Caco-2 (cell line): Measurements from ENCODE around the gene ASAP2. TPM values are rescaled to one million over a fixed set of nuclear protein-coding genes. Genes with fewer than 3 reads are reported as not detected.

ENCODE experiments used
- BruUV-seq: library from RNA; stranded (reverse); fragments of 400-500 nt; replicated peaks from 2 replicates; lab custom pipeline; 2021; lab: Mats Ljungman, UMichigan
- CTCF ChIA-PET: fragments of 300-600 bp; sonication (Branson Sonifier 250); formaldehyde crosslinking; loops from one replicate; lab custom pipeline; 2022; ENCODE audit warnings: antibody characterized with exemption; lab: Charles Lee
- POLR2A ChIA-PET: fragments of 300-600 bp; sonication (Branson Sonifier 250); formaldehyde crosslinking; loops from one replicate; lab custom pipeline; 2022; ENCODE audit warnings: antibody characterized with exemption; lab: Charles Lee
- DNase-seq, 2 experiments: peaks; one replicate each; pipeline versions ENCODE4 v3.0.0 to v3.0.0-alpha.2; 2020 to 2022
- H3K27me3 ChIP-seq: replicated peaks from 2 replicates; pipeline ENCODE4 v1.6.0; 2011; ENCODE audit warnings: low read length; ENCODE audit not compliant: control insufficient read depth, insufficient read depth
- H3K36me3 ChIP-seq: 2 replicates; pipeline ENCODE4 v1.5.1; 2011; ENCODE audit warnings: low read length; ENCODE audit not compliant: control insufficient read depth, insufficient read depth
- H3K4me1 ChIP-seq: fragments of 250-450 bp; sonication (Bioruptor Pico); 2 replicates; pipeline ENCODE4 v1.5.1; 2020; ENCODE audit warnings: mild to moderate bottlenecking
- H3K4me3 ChIP-seq: 2 replicates; pipeline ENCODE4 v1.5.1; 2011; ENCODE audit warnings: low read depth, mild to moderate bottlenecking, control low read depth, low read length
- H3K9me3 ChIP-seq: fragments of 250-450 bp; sonication (Bioruptor Pico); 2 replicates; pipeline ENCODE4 v1.5.1; 2020; ENCODE audit warnings: mild to moderate bottlenecking, moderate library complexity
- H3K27ac Mint-ChIP-seq: one replicate; pipeline ENCODE4 v1.8.0; 2022; ENCODE audit warnings: mixed read lengths; ENCODE audit not compliant: unreplicated experiment
- H3K27me3 Mint-ChIP-seq: one replicate; pipeline ENCODE4 v1.8.0; 2022; ENCODE audit warnings: mixed read lengths; ENCODE audit not compliant: insufficient read depth, unreplicated experiment
- H3K36me3 Mint-ChIP-seq: one replicate; pipeline ENCODE4 v1.8.0; 2022; ENCODE audit warnings: mild to moderate bottlenecking, mixed read lengths; ENCODE audit not compliant: insufficient read depth, unreplicated experiment
- H3K4me1 Mint-ChIP-seq: one replicate; pipeline ENCODE4 v1.8.0; 2022; ENCODE audit warnings: low read depth, mixed read lengths; ENCODE audit not compliant: unreplicated experiment
- H3K4me3 Mint-ChIP-seq: one replicate; pipeline ENCODE4 v1.8.0; 2022; ENCODE audit warnings: mild to moderate bottlenecking, moderate library complexity, mixed read lengths; ENCODE audit not compliant: unreplicated experiment
- H3K9me3 Mint-ChIP-seq: one replicate; pipeline ENCODE4 v1.8.0; 2022; ENCODE audit warnings: mixed read lengths; ENCODE audit not compliant: unreplicated experiment
- intact Hi-C: fragments of 100-400 bp; cut with micrococcal nuclease; formaldehyde crosslinking; loops from one replicate; pipeline ENCODE4 v1.10.0; 2022; ENCODE audit not compliant: unreplicated experiment
- total RNA-seq: library from RNA; stranded (reverse); gene quantifications from 2 replicates; pipeline ENCODE4 v1.2.3, GENCODE V29; 2022
- TF ChIP-seq, protein P1 (sequence below), 2 experiments: fragments of 200-600 bp in 1 of 2; IDR thresholded peaks; 1 replicate in 1 of 2; 2 replicates in 1 of 2; pipeline versions ENCODE4 v1.5.1 to v1.8.0; 2011 to 2022; ENCODE audit warnings: antibody characterized with exemption in 1 of 2, control low read depth in 1 of 2, inconsistent platforms in 1 of 2, low read depth in 1 of 2, low read length in 1 of 2, mild to moderate bottlenecking in 1 of 2, moderate library complexity in 1 of 2; ENCODE audit not compliant: insufficient read depth in 1 of 2, severe bottlenecking in 1 of 2, unreplicated experiment in 1 of 2

Gene ASAP2
- total RNA-seq, 1 experiment from 2014 or later: 25.6 TPM

DNA sequence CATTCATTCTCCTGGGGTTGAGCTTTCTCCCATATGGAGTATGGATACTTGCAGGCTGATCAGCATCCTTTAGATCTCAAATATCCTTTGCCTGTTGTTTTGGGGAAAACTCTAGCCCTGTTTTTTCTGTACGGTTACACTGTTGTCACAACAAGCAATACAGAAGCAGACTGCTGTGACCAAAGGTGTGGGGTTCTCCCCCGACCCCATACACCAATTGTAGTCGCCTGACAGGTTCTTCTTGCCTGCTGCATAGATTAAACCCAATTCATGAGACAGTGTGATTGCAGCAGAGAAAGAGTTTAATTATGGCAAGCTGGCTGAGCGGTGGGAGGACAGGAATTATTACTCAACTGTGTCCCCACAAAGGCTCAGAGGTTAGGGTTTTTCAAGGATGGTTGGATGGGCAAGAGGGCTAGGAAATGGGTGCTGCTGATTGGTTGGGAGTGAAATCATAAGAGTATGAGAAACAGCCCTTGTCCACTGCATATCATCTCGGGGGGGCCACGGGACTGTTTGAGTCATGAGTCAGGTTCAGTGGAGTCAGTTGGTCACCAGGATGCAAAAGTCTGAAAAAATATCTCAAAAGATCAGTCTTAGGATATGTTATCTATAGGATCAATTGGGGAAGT, 176.1 kb downstream of the ASAP2 start:
- Mint-ChIP-seq H3K27ac (no peak overlapping the region), H3K36me3 (peaks cover 21% of the 10 kb centered on the region), H3K4me3 (no peak overlapping the region), H3K4me1 (no peaks in the 10 kb centered on the region), H3K27me3 (no peaks in the 10 kb centered on the region), H3K9me3 (no peaks in the 10 kb centered on the region)
- no TSS peak for BruUV-seq
- intact Hi-C loops: no loop called here
- Histone ChIP-seq H3K4me3 (no peak overlapping the region), H3K9me3 (no peaks in the 10 kb centered on the region), H3K27me3 (no peaks in the 10 kb centered on the region), H3K4me1 (no peaks in the 10 kb centered on the region), H3K36me3 (peaks cover 2% of the 10 kb centered on the region)
- no peak for DNase-seq
- ChIA-PET CTCF (no interaction called here), POLR2A (no interaction called here)
- TF ChIP-seq, protein P1, sequence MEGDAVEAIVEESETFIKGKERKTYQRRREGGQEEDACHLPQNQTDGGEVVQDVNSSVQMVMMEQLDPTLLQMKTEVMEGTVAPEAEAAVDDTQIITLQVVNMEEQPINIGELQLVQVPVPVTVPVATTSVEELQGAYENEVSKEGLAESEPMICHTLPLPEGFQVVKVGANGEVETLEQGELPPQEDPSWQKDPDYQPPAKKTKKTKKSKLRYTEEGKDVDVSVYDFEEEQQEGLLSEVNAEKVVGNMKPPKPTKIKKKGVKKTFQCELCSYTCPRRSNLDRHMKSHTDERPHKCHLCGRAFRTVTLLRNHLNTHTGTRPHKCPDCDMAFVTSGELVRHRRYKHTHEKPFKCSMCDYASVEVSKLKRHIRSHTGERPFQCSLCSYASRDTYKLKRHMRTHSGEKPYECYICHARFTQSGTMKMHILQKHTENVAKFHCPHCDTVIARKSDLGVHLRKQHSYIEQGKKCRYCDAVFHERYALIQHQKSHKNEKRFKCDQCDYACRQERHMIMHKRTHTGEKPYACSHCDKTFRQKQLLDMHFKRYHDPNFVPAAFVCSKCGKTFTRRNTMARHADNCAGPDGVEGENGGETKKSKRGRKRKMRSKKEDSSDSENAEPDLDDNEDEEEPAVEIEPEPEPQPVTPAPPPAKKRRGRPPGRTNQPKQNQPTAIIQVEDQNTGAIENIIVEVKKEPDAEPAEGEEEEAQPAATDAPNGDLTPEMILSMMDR (IDR thresholded peaks at IDR 0.05; ENCODE audit: insufficient read depth in 1 of 2, low read depth in 1 of 2, low read length in 1 of 2, severe bottlenecking in 1 of 2, unreplicated experiment in 1 of 2): no peak

DNA sequence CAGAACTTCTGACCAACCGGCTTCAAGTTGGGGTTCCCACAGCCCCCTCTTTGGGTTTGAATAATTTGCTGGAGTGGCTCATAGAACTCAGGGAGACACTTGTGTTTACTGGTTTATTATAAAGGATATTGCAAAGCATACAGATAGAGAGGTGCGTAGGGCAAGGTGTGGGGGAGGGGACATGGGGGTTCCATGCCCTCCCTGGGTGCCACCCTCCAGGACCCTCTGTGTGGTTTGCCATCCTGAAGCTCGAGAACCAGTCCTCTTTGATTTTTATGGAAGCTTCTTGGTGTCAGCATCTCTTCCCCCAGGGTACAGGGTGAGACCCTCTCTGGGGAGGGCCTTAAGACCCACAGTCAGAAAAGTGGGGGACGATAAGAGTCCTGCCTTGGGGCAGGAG, 177.9 kb downstream of the ASAP2 start:
- intact Hi-C loops: no loop called here

DNA sequence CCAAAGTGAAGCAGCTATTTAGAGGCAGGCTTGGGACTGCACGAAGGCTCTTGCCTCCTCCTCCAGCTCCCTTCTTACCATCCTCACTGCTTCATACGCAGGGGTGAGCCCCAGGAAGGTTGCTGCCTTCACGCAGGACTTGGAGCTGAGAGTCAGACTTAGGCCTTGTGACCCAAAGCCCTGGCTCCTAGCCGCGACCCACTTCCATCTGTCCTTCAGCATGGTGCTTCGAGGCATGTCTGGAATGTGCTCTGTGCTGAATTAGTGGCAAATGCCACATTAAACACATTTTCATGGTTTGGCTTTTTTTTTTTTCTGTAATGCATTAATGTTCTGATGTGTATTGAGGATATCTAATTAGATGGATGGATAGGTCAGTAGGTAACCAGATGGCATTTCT, 179.2 kb downstream of the ASAP2 start:
- TF ChIP-seq, protein P1 (IDR thresholded peaks at IDR 0.05; ENCODE audit: insufficient read depth in 1 of 2, low read depth in 1 of 2, low read length in 1 of 2, severe bottlenecking in 1 of 2, unreplicated experiment in 1 of 2): no peak
- no peaks in the 10 kb centered on the region for H3K4me1 ChIP-seq
- POLR2A ChIA-PET: no interaction called here
- CTCF ChIA-PET: no interaction called here
- Mint-ChIP-seq H3K9me3 (no peaks in the 10 kb centered on the region), H3K27me3 (no peaks in the 10 kb centered on the region), H3K27ac (no peak overlapping the region), H3K36me3 (peaks cover 29% of the 10 kb centered on the region), H3K4me1 (no peaks in the 10 kb centered on the region), H3K4me3 (no peak overlapping the region)
- H3K27me3 ChIP-seq: no peaks in the 10 kb centered on the region
- H3K36me3 ChIP-seq: peaks cover 5% of the 10 kb centered on the region
- no peak overlapping the region for H3K4me3 ChIP-seq
- no peak for DNase-seq
- intact Hi-C loops: no loop called here
- H3K9me3 ChIP-seq: no peaks in the 10 kb centered on the region
- no TSS peak for BruUV-seq

More for the DNA sequence above, 177.9 kb downstream of the ASAP2 start:
- no TSS peak for BruUV-seq
- Mint-ChIP-seq H3K36me3 (peaks cover 22% of the 10 kb centered on the region), H3K27ac (no peak overlapping the region), H3K9me3 (no peaks in the 10 kb centered on the region), H3K4me1 (no peaks in the 10 kb centered on the region), H3K4me3 (no peak overlapping the region), H3K27me3 (no peaks in the 10 kb centered on the region)
- ChIA-PET POLR2A (interaction anchor here (0.5 kb wide), 1 partner anchor 81 kb away, joined by 3 read pairs; no protein-coding TSS in a partner anchor), CTCF (no interaction called here)
- H3K27me3 ChIP-seq: no peaks in the 10 kb centered on the region
- H3K4me3 ChIP-seq: no peak overlapping the region
- no peaks in the 10 kb centered on the region for H3K4me1 ChIP-seq
- TF ChIP-seq, protein P1 (IDR thresholded peaks at IDR 0.05; ENCODE audit: insufficient read depth in 1 of 2, low read depth in 1 of 2, low read length in 1 of 2, severe bottlenecking in 1 of 2, unreplicated experiment in 1 of 2): no peak
- H3K36me3 ChIP-seq: peaks cover 5% of the 10 kb centered on the region
- no peaks in the 10 kb centered on the region for H3K9me3 ChIP-seq
- no peak for DNase-seq
